PFSK-1 (cell line): ENCODE results near the gene CARHSP1.

Experiments
- FOXP2 ChIP-seq: optimal IDR thresholded peaks from 2 replicates; pipeline ENCODE3; 2011; ENCODE audit warnings: borderline replicate concordance, control low read depth, inconsistent platforms; ENCODE audit not compliant: insufficient read depth; ENCODE audit errors: extremely low read length, extremely low read depth
- POLR2AphosphoS5 ChIP-seq: IDR thresholded peaks from 2 replicates; pipeline ENCODE4 v1.6.1; 2012; ENCODE audit warnings: low read depth, mild to moderate bottlenecking, control low read depth, low read length, moderate library complexity
- REST ChIP-seq, 2 experiments: IDR thresholded peaks; 2 replicates each; pipeline versions ENCODE4 v1.6.1 to v1.8.0; 2011 to 2012; ENCODE audit warnings: low read depth in 2 of 2, low read length in 2 of 2, control low read depth in 1 of 2, inconsistent platforms in 1 of 2, mild to moderate bottlenecking in 1 of 2, moderate library complexity in 1 of 2; ENCODE audit not compliant: insufficient read depth in 1 of 2
- SIN3A ChIP-seq: IDR thresholded peaks from 2 replicates; pipeline ENCODE4 v1.6.1; 2012; ENCODE audit warnings: mild to moderate bottlenecking, low read length, moderate library complexity, borderline replicate concordance; ENCODE audit not compliant: insufficient read depth
- TAF1 ChIP-seq: IDR thresholded peaks from 2 replicates; pipeline ENCODE4 v1.6.1; 2012; ENCODE audit warnings: low read length, control low read depth, borderline replicate concordance; ENCODE audit not compliant: insufficient read depth

Gene CARHSP1

DNA sequence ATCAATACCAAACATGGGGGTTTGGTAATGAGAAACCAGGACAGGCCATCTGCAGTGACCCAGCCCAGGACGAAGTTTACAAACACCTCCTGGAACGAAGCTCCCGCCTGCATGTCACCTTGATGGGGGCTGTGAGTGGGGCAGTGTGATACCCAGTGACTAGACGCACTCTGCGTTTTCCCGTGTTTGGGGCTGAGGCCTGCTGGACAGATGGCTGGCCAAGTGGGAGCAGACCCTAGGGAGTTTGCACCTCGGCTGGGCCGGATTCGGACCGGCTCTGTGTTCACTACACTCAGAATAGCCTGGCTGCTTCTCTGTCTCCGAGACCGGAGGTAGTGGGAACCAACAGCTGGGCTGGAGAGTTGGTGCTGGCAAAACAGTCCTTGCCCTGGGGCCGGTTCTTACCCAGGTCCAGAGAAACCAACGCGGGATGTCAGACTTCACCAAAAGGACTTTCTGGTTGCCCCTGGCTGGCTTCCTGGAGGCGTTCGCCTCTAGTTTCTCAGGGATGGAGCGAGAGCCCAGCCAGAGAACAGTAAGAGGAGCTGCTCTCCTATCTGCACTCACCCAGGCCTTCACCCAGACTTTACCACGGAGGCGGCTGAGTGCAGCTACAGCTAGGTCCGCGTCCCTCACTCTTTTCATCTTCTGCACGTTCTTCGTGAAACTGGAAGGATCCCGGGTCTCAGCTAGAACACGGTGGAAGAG is 20.4 kb downstream of the CARHSP1 start:
- no peak for TF ChIP-seq SIN3A
- no peak for TF ChIP-seq REST (IDR thresholded peaks at IDR 0.05; ENCODE audit: insufficient read depth in 1 of 2, low read depth in 2 of 2, low read length in 2 of 2)
- TF ChIP-seq TAF1, result no peak
- no peak for TF ChIP-seq FOXP2
- TF ChIP-seq POLR2AphosphoS5, result no peak

DNA sequence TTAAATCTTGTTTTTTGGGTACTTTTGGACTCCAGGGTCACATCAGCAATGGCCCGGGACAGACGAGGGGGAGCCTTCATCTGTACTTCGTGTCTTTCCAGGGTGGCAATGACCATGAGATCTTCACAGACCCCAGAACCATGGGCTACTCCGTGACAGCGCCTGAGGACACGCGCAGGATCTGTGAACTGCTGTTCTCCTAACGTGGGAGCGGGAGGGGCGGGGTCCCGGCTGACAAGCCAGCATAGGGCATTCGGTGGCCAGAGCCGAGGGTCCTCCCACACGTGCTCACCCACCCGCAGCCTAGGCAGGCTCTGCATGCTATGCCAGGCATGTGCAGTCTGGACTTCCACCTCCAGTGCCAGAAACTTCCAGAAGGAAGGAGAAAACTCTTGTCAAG is 21.2 kb downstream of the CARHSP1 start:
- no peak for TF ChIP-seq POLR2AphosphoS5
- no peak for TF ChIP-seq TAF1
- no peak for TF ChIP-seq REST (IDR thresholded peaks at IDR 0.05; ENCODE audit: insufficient read depth in 1 of 2, low read depth in 2 of 2, low read length in 2 of 2)

DNA sequence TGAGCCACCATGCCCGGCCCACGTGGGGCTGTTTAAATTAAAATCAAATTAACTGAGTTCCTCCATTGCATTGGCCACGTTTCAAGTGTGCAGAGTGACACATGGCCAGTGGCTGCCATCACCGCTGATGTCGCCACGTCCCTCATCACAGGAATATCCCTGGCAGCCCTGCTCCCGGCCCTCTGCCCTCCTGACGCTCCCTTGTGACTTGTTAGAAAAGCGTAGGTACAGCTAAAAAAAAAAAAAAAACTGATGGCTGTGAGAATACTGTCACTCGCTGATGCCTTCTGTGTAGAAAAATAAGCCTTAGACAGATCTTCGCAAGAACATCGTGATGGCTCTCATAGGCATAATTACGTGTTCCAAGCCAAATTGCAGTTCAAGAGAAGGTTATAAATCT is 21.7 kb downstream of the CARHSP1 start:
- no peak for TF ChIP-seq POLR2AphosphoS5
- TF ChIP-seq FOXP2, result no peak
- no peak for TF ChIP-seq TAF1
- no peak for TF ChIP-seq REST (IDR thresholded peaks at IDR 0.05; ENCODE audit: insufficient read depth in 1 of 2, low read depth in 2 of 2, low read length in 2 of 2)
- no peak for TF ChIP-seq SIN3A

GRCh38 chr16:8846401-8846932 is 22.3 kb downstream of the CARHSP1 start:
- TF ChIP-seq TAF1, result no peak
- TF ChIP-seq POLR2AphosphoS5, result no peak
- TF ChIP-seq REST (IDR thresholded peaks at IDR 0.05; ENCODE audit: insufficient read depth in 1 of 2, low read depth in 2 of 2, low read length in 2 of 2), result no peak
- no peak for TF ChIP-seq FOXP2
- no peak for TF ChIP-seq SIN3A
